GM19328 (cell line): ENCODE results near the gene AGRN.
"Not testable (repeated sequence)": the region's sequence is repeated elsewhere in the genome, so short reads cannot be mapped to it uniquely, and the experiment has no call there.

ENCODE experiments used
- ATAC-seq: cut with Tn5 transposase; IDR thresholded peaks from one replicate; pipeline ENCODE4 v1.9.1; 2021; ENCODE audit warnings: mild to moderate bottlenecking, moderate library complexity; ENCODE audit not compliant: unreplicated experiment

The AGRN gene

DNA sequence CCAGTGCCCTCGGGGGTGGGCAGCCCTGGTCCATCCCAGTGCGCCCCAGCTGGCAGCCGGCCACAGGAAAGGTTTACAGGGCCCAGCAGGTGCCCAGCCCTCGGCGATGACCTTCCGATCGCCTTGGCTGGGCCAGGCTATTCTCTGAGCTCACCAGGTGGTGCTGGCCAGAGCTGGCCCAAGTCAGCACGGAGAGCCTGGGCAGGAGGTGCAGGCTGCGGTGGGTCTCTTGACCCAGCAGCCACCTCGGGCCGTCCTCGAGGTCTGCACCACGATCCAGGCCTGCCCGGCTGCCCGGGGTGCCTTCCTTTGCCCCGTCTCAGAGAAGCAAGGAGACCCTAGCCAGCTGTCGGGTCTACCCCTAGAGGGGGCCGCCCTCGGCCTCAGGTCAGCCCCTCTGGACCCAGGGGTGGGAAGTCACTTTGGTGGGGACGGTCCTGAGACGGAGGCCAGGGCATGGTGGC lies 38.4 kb upstream of the AGRN start:
- no peak for ATAC-seq

DNA sequence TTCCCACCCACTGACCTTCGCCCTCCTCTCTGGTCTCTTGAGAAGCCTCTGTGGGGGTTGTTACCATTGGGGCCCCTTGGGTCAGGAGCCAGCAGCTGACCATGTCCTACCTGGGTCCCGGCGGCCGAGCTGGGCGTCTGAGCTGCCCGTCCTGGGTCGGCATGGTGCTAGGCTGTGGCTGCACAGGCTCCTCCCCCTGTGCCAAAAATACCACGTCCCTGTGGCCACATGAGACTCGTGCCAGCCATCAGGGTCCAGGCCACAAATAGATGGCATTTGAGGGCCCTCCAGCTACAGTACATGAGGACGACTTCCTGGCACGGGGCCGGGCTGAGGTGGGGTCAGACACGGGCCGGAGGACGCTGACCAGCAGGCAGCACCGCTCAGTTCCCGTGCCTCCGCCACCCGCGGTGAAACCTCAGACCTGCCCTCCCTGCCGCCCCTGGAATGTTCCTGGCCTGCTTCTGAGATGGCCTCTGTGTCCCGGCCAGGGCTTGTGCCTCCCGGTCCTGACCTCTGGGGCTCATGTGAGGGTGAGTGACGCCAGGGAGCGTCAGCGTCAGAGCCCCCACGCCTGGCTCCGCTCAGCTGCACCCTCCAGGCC lies 37.9 kb upstream of the AGRN start, which contains the start of gene PERM1:
Gene PERM1 (minus strand): TSS at position 139 of the 604 bp plus-strand sequence. CDS start 1,064 bp downstream, outside the sequence.
- no peak for ATAC-seq

DNA sequence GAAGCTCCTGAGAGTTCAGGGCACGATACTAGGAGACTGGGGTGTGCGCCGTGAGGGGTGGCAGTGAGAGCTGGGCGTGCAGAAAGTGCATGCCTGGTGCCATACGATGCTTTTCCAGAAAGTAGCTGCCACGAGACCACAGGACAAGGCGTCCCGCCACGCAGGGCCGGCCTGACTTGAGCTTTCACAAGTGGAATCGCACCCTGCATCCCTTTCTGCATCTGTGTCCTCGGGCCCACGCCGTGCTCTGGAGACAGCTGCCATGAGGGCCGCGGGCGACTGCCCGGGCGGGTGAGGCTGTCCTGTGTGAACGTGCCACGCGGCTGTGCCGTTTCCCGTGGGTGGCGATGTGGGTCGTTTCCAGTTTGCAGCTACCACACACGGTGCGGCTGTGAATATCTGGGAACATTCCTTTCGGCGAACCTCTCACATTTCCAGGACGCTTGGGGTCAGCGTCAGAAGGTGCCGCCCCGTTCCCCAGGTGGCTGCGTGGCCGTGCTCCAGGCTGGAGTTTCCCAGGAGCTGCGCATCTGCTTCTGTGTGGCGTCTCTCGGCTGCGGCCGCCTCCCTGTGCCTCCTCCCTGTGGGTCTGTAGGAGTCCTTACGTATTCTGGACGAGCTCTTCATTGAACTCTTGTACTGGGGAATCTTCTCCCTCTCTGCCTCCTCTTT lies 37.0 kb upstream of the AGRN start:
- ATAC-seq = no peak

DNA sequence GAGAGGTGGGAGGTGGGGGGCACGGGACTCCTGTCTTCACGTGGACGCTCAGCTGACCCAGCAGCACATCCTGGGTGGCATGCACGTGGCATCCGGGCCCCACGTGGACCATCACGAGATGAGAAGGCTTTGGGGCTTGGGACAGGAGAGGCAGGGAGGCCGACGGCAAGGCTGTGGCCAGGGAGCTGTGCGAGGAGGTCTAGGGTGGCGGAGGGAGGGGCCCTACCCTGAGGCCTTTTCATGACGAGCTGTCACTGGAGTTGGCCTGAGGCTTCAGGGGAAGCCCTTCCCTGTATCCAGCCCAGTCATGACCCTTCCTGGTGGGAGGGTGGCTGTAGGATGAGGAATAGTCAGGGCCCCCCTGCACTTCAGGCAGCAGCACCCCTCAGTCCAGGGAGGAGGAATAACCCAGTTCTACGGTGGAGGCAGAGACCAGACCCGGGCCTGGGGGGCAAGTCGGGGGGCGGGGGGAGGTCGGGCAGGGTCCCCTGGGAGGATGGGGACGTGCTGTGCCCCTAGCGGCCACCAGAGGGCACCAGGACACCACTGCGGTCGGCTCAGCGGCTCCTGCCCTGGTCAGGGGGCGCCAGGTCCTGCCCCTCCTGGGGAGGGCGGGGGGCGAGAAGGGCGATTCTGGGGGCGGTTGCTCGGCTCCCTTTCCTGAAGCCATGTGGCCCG lies 36.0 kb upstream of the AGRN start:
- ATAC-seq = no peak

DNA sequence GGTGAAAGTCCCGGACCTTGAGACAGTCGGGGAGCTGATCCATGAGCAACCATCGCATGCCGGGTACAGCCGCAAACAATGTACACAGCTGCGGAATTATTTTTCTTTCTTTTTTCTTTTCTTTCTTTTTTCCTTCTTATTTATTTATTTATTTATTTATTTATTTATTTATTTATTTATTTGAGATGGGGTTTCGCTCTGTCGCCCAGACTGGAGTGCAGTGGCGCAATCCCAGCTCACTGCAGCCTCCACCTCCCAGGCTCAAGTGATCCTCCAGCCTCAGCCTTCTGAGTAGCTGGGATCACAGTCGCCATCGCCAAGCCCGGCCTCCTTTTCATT lies 35.5 kb upstream of the AGRN start:
- ATAC-seq = no peak

DNA sequence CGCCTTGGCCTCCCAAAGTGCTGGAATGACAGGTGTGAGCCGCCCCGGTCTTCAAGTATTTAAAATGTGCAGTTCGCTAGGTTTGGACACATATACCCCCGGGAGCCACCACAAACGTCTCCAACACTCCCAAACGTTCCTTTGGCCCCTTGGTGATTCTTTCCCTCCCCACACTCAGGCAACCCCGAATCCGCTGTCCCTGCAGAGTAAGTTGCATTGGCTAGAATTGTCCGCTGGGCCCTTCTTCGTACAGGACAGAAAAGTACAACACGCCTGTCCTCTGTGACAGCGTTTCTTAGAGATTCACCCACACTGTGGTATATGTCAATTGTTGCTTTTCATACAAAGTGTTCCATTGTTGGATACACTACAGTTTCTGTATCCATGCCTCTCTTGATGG lies 34.8 kb upstream of the AGRN start:
- no peak for ATAC-seq

DNA sequence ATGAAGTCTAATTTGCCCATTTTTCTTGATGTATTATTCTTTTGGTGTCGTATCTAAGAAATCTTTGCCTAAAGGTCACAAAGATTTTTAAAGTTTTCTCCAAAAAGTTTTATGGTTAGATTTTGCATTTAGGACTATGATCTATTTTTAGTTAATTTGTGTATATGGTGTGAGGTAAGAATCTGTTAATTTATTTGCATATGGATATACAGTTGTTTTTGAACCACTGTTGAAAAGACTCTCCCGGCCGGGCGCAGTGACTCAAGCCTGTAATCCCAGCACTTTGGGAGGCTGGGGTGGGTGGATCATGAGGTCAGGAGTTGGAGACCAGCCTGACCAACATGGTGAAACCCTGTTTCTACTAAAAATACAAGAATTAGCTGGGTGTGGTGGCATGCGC lies 31.9 kb upstream of the AGRN start:
- ATAC-seq = not testable (repeated sequence)

DNA sequence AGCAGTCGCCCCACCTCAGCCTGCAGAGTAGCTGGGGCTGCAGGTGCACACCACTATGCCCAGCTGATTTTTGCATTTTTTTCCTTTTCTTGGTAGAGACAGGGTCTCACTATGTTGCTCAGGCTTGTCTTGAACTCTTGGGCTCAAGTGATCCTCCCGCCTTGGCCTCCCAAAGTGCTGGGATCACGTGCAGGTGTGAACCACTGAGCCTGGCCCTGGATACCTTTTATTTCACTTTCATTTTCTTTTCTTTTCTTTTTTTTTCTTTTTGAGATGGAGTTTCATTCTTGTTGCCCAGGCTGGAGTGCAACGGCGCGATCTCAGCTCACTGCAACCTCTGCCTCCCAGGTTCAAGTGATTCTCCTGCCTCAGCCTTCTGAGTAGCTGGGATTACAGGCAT lies 28.6 kb upstream of the AGRN start:
- ATAC-seq = not testable (repeated sequence)

DNA sequence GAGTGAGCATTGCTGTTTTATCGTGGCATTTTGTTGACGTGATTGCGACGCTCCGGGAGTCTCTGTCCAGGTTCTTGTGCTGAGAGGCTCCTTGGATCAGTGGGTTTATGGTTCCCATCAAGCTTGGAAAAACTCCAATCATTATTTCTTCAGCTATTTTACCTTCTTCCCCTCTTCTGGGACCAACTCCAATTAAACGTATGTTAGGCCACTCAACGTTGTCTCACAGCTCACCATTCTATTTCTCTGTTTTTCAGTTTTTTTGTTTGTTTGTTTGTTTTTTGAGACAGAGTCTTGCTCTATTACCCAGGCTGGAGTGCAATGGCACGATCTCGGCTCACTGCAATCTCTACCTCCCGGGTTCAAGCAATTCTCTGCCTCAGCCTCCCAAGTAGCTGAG lies 28.0 kb upstream of the AGRN start:
- ATAC-seq = no peak

DNA sequence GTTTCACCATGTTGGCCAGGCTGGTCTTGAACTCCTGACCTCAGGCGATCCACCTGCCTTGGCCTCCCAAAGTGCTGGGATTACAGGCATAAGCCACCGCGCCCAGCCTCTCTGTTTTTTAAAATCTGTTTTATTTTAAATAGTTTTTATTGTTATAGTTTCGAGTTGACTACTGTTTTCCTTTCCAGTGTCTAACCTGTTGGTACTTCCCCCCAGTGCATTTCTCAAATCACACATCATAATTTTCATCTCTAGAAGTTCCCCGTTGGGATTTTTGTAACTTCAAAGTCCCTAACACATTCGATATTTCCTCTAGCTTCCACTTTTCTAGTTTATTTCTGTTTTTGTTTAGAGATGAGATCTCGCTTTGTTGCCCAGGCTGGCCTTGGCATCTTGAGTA lies 27.6 kb upstream of the AGRN start:
- no peak for ATAC-seq

DNA sequence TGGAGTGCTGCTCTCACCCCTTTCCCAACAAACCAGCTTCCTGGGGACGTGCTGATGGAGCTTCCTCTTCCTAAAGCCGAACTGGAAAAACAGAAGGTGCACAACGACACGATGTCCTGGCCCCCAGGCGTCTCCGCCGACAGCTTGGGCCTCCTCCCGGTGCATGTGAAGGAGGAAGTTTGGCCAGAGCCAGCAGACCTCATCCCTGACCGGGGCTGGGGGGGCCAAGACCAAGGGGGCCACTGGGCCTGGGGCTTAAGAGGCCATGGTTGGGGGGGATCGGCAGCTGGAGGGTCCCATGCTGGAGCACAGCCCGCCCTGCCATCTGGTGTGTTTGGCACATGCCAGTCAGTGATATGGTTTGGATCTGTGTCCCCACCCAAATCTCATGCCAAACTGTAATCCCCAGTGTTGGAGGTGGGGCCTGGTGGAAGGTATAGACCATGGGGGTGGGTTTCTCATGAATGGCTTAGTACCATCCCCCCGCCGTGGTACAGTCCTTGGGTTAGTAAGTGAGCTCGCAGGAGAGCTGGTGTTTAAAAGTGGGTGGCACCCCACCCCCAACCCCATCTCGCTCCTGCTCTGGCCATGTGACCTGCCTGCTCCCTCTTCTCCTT lies 26.4 kb upstream of the AGRN start:
- ATAC-seq = no peak

DNA sequence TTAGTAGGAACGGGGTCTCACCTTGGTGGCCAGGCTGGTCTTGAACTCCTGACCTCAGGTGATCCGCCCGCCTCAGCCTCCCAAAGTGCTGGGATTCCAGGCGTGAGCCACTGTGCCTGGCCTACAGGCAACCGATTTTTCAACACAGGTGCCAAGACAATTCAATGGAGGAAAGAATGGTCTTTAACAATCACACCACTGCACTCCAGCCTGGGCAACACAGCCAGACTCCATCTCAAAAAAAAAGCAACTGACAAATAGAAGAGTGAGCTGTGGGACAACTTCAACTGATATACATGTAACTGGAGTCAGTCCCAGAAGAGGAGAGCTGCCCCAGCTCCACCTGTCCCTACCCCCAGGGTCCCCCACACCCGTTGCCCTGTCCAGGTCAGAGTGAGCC lies 25.4 kb upstream of the AGRN start:
- ATAC-seq = not testable (repeated sequence)

DNA sequence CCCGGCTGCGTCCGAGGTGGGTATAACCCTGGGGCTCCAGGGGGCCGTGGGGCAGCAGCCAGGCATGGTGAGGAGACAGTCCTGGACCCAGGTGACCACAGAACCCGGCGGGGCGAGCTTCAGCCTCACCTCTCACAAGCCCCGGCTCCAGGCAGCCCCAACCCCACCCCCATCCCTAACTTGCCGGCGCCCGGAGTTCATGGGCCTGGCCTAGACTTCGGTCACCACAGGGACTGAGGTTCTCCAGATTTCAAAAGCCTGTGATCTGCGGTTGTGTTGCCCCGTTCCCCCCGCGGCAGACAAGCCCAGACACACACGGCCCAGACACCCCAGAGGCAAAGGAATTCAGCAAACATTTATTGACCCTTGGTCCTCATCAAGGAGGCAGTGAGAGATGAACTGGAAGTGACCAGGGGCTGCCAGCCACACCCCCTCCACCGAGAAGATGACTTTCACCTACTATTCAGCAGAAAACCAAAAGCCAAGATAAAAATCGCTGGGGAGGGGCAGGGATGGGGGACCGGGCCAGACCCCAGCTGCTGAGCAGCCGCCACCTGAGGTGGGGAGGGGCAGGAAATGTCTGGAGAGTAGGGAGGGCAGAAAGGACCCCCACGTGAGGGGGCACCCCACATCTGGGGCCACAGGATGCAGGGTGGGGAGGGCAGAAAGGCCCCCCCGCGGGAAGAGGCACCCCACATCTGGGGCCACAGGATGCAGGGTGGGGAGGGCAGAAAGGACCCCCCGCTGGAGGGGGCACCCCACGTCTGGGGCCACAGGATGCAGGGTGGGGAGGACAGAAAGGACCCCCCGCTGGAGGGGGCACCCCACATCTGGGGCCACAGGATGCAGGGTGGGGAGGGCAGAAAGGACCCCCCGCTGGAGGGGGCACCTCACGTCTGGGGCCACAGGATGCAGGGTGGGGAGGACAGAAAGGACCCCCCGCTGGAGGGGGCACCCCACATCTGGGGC lies 24.0 kb upstream of the AGRN start:
- no peak for ATAC-seq

DNA sequence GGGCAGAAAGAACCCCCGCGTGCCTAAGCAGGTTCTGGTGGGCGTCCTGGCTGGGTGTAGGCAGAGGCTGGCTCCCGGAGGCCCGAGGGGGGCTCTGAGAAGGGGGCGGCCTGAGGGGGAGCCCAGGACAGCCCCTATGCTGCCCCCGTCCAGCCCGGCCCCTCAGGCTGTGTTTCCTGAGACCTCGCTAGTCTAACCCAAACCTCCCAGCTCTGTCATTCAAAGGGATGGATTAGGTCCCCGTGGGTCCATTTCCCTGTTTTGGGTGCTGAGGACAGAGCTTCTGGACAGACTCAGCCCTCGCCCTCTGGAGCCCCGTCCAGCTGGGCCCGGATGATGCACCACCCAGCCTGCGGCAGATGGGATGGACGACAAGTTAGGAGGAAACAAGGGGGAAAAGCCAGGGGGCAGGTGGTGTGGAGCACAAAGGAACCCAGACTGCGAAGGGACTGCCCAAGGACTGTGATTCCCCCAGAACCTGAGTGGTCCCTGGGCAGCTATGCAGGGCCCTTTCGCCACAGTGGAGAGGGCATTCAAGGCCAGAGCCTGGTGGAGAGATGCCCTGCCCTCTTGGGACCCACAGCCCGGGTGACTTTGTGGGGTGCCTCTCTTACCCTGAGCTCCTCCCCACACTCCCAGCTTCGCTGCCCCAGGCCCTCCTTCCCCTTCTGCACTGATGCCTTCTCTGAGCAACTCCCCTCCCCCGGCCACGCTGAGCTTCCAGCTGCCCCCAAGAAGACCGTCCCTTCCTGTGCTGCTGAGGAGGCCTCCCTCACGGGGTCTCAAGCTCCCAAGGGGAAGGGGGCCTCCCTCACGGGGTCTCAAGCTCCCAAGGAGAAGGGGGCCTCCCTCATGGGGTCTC lies 22.8 kb upstream of the AGRN start:
- ATAC-seq = no peak

DNA sequence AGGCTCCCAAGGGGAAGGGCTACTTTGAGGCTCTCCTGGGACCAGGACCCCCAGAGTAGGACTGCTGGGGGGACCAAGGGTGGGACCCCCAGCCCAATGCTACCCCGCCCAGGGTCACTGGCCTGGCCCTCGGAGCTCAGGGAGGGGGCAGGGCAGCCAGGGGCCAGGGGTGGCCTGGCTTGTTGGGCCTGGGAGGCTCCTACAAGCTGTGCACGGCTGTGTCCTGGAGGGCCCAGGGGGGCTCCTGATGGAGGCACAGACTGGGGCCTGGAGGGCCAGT lies 22.3 kb upstream of the AGRN start:
- ATAC-seq = no peak

DNA sequence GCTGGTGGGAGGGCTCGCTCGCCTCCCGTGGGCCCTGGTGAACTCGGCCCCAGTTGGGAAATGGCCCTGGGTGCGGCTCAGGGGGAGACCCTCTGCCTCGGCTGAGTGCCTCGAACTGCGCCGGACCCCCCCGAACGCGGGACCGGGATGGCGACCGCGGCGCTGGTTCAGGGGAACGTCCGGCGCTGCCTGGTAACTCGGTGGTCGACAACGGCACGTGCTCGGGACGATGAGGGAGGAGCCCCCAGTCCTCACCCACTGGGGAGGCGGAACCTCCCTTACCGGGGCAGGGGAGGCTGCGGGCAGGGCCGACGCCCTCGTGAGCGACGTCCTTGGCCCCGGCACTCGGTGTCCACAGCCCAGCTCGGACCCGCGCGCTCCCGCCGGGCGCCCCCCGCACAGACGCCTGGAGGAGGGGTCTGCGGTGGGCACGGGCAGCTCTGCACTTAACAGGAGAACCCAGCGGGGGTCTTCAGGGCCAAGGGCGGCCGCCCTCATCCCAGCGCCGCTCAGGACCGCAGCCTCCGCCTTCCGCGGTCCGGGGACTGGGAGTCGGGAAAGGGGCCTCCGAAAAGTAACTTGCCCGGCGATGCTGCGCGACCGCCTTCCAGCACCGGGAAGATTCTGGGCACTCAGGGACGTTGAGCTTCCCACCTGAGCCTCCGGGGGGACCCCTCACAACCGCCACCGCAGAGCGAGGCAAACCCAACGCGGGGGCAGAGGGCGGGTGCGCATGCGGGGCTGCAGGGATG lies 21.8 kb upstream of the AGRN start:
- ATAC-seq = no peak

DNA sequence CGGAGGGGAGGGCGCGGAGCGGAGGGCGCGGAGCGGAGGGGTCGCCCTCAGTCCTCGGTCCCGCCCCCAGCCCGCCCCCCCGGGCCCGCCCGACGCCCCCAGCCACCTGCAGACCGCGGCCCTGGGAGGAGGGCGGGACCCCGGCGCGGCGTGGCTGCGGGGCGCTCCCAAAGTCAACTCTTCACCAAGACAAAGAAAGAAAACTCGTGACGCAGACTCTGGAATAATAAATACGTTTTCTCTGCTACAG lies 21.2 kb upstream of the AGRN start:
- ATAC-seq = no peak

DNA sequence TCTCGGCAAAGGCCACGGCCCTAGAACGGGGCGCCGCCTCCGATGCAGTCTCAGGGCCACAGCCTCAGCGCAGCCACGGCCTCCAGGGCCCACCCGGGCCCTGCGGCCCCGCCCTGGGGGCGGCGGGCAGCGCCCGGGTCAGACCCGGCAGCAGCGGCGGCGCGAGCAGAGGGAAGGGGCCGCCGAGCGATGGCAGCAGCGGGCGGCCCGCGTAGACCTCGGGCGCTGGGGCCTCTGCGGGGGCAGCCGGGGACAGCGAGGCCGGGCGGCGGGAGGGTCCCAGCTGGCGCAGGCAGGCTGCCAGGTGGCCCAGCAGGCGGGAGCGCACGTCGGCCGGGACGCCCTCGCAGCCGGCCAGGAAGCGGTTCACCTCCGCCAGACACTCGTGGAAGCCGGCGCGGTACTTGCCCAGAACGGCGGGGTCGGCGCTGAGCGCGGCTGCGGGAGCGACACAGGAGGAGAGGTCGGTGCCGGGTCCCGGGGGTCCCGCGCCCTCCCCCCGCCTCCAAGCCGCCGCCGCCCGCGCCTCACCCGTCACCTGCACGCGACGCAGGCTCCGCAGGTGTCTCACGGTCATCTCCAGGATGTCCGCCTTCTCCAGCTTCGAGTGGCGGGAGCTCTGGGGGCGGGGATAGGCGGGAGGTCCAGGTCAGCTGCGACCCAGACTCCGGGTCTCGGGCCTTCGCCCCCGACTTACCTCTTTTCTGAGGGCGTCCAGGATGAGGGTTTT lies 20.8 kb upstream of the AGRN start:
- no peak for ATAC-seq
